ENCODE measurements around the gene ARHGAP5. TPM values are rescaled to one million over a fixed set of nuclear protein-coding genes. Genes with fewer than 3 reads are reported as not detected.

Gene ARHGAP5
- total and polyA plus RNA-seq, 9 of the 15 experiments (the other 6 are each of a cell fraction or from before 2014, with no cell fraction given), result 3.1 to 21.8 (median 12.1) TPM

DNA sequence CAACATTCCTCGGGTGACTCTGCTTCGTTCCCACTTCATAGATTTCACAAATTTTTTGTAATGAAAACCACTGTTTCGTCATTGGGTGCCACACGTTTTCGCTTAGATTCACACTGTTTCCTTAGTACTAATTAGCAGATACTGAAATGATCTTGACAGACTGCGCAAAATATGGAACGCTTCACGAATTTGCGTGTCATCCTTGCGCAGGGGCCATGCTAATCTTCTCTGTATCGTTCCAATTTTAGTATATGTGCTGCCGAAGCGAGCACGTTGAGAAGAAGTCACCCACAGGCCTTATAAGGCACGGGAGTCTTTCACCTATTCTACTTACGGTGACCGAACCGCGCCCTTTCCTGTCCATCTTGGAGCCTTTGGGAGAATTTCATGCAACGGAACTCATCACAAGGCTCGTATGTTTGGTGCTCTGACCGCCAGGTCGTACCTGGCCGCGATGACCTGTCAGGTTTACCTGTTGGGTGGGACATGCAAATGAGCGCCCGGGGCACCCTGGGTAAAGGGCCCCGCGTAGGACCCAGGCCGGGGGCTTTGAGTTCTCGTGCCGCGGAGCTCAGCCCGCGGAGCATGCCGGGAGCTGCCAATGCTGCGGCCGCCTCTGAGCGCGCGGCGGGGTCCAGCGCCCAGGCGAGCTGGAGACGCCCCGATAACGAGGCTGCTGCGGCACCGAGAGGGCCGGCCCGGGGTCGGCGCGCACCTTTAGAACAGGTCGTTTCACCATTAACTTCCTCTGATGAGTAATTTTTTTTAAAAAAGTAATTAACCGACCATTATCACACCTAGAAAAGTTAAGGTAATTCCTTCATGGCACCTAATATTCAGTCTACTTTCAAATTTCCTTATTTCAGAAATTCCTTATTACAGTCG, 126.1 kb downstream of the ARHGAP5 start, which contains the start of gene RNU6-8 (continued):
- no peak for TF ChIP-seq HSF4 (CRISPR knock-in tag; IDR thresholded peaks at IDR 0.05; ENCODE audit: borderline replicate concordance)
- no peak for TF ChIP-seq ZC3H8 (IDR thresholded peaks at IDR 0.05)
- no peak for TF ChIP-seq FOXK1 (CRISPR knock-in tag; IDR thresholded peaks at IDR 0.05; ENCODE audit: borderline replicate concordance)
- TF ChIP-seq TAF9B (IDR thresholded peaks at IDR 0.05; ENCODE audit: partially characterized antibody), result peak; percentile 12
- no peak for TF ChIP-seq SMAD2 (IDR thresholded peaks at IDR 0.05; ENCODE audit: low read depth, low read length)
- 0 out of 2 replicates have a peak, but pooled peaks have one; percentile 17 for TF ChIP-seq DPF2 (IDR thresholded peaks at IDR 0.05)
- TF ChIP-seq PRDM10 (IDR thresholded peaks at IDR 0.05; ENCODE audit: partially characterized antibody), result no peak
- no peak for TF ChIP-seq BRF1 (IDR thresholded peaks at IDR 0.05; ENCODE audit: borderline replicate concordance, extremely low read depth, insufficient read length)
- TF ChIP-seq, protein P1, sequence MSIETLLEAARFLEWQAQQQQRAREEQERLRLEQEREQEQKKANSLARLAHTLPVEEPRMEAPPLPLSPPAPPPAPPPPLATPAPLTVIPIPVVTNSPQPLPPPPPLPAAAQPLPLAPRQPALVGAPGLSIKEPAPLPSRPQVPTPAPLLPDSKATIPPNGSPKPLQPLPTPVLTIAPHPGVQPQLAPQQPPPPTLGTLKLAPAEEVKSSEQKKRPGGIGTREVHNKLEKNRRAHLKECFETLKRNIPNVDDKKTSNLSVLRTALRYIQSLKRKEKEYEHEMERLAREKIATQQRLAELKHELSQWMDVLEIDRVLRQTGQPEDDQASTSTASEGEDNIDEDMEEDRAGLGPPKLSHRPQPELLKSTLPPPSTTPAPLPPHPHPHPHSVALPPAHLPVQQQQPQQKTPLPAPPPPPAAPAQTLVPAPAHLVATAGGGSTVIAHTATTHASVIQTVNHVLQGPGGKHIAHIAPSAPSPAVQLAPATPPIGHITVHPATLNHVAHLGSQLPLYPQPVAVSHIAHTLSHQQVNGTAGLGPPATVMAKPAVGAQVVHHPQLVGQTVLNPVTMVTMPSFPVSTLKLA (conservative IDR thresholded peaks at IDR 0.05), result peak in 1 of 2 experiments; percentile 75; a peak in 3 of 4 replicates
- TF ChIP-seq, protein P2, sequence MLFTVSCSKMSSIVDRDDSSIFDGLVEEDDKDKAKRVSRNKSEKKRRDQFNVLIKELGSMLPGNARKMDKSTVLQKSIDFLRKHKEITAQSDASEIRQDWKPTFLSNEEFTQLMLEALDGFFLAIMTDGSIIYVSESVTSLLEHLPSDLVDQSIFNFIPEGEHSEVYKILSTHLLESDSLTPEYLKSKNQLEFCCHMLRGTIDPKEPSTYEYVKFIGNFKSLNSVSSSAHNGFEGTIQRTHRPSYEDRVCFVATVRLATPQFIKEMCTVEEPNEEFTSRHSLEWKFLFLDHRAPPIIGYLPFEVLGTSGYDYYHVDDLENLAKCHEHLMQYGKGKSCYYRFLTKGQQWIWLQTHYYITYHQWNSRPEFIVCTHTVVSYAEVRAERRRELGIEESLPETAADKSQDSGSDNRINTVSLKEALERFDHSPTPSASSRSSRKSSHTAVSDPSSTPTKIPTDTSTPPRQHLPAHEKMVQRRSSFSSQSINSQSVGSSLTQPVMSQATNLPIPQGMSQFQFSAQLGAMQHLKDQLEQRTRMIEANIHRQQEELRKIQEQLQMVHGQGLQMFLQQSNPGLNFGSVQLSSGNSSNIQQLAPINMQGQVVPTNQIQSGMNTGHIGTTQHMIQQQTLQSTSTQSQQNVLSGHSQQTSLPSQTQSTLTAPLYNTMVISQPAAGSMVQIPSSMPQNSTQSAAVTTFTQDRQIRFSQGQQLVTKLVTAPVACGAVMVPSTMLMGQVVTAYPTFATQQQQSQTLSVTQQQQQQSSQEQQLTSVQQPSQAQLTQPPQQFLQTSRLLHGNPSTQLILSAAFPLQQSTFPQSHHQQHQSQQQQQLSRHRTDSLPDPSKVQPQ (CRISPR knock-in tag; IDR thresholded peaks at IDR 0.05; ENCODE audit: borderline replicate concordance), result no peak
- TF ChIP-seq PHF20 (IDR thresholded peaks at IDR 0.05; ENCODE audit: partially characterized antibody), result peak; percentile 18
- TF ChIP-seq, protein P3, sequence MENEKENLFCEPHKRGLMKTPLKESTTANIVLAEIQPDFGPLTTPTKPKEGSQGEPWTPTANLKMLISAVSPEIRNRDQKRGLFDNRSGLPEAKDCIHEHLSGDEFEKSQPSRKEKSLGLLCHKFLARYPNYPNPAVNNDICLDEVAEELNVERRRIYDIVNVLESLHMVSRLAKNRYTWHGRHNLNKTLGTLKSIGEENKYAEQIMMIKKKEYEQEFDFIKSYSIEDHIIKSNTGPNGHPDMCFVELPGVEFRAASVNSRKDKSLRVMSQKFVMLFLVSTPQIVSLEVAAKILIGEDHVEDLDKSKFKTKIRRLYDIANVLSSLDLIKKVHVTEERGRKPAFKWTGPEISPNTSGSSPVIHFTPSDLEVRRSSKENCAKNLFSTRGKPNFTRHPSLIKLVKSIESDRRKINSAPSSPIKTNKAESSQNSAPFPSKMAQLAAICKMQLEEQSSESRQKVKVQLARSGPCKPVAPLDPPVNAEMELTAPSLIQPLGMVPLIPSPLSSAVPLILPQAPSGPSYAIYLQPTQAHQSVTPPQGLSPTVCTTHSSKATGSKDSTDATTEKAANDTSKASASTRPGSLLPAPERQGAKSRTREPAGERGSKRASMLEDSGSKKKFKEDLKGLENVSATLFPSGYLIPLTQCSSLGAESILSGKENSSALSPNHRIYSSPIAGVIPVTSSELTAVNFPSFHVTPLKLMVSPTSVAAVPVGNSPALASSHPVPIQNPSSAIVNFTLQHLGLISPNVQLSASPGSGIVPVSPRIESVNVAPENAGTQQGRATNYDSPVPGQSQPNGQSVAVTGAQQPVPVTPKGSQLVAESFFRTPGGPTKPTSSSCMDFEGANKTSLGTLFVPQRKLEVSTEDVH (IDR thresholded peaks at IDR 0.05; ENCODE audit: low read depth, partially characterized antibody), result no peak
- TF ChIP-seq ZKSCAN1 (IDR thresholded peaks at IDR 0.05; ENCODE audit: low read depth, low read length), result no peak
- no peak for TF ChIP-seq SRSF3 (IDR thresholded peaks at IDR 0.05; ENCODE audit: insufficient read depth, low read length)
- TF ChIP-seq KAT2B (IDR thresholded peaks at IDR 0.05; ENCODE audit: low read depth, low read length), result no peak
- no peak for TF ChIP-seq ZNF75A (CRISPR knock-in tag; IDR thresholded peaks at IDR 0.05)

Data from K562 (cell line).